Right atrium auricular region (tissue), 2 donors: ENCODE results near the gene YTHDF1. TPM values are rescaled to one million over a fixed set of nuclear protein-coding genes. Genes with fewer than 3 reads are reported as not detected.
"Not testable (repeated sequence)": the region's sequence is repeated elsewhere in the genome, so short reads cannot be mapped to it uniquely, and the experiment has no call there.

Experiments
- DNase-seq: peaks from one replicate; pipeline ENCODE4 v3.0.0-alpha.2; 2019; ENCODE audit warnings: low spot score
- H3K27ac ChIP-seq, 2 donors: fragments of 200-600 bp; sonication (generic); 1 replicate in 1 of 2; 2 replicates in 1 of 2; pipeline ENCODE4 v1.5.1; 2016 to 2019
- H3K27me3 ChIP-seq, 2 donors: fragments of 200-600 bp; sonication (generic); one replicate each; pipeline versions ENCODE4 v1.5.1 to v1.6.0; 2017 to 2019
- H3K36me3 ChIP-seq: fragments of 200-600 bp; sonication (generic); one replicate; pipeline ENCODE4 v1.5.1; 2016
- H3K4me1 ChIP-seq, 2 donors: fragments of 200-600 bp; sonication (generic); one replicate each; pipeline versions ENCODE4 v1.5.1 to v1.6.0; 2017 to 2019
- H3K4me3 ChIP-seq, 2 donors: fragments of 200-600 bp; sonication (generic); 1 replicate in 1 of 2; 2 replicates in 1 of 2; pipeline ENCODE4 v1.5.1; 2017 to 2019; ENCODE audit warnings: mild to moderate bottlenecking in 1 of 2, moderate library complexity in 1 of 2
- H3K9me3 ChIP-seq, 2 donors: fragments of 200-600 bp; sonication (generic); one replicate each; pipeline ENCODE4 v1.5.1; 2019
- total RNA-seq, 2 donors: library from RNA; depleted of rRNA; stranded (reverse); fragments of >200 nt; gene quantifications; one replicate each; pipeline ENCODE4 v1.1.0, GENCODE V29; 2016
- TF ChIP-seq, protein P1 (sequence below), 2 donors: fragments of 200-600 bp; sonication (generic); IDR thresholded peaks; one replicate each; pipeline ENCODE4 v1.5.1; 2019; ENCODE audit warnings: antibody characterized with exemption in 2 of 2

The YTHDF1 gene
- total RNA-seq, 2 donors from 2014 or later: 15.7 to 26.1 TPM

GRCh38 chr20:63160641-63161175, 55.2 kb downstream of the YTHDF1 start:
- Histone ChIP-seq H3K27me3 (no peaks in the 10 kb centered on the region), H3K27ac (no peak overlapping the region), H3K36me3 (no peaks in the 10 kb centered on the region), H3K4me3 (no peak overlapping the region), H3K4me1 (no peaks in the 10 kb centered on the region), H3K9me3 (no peaks in the 10 kb centered on the region)
- TF ChIP-seq, protein P1, sequence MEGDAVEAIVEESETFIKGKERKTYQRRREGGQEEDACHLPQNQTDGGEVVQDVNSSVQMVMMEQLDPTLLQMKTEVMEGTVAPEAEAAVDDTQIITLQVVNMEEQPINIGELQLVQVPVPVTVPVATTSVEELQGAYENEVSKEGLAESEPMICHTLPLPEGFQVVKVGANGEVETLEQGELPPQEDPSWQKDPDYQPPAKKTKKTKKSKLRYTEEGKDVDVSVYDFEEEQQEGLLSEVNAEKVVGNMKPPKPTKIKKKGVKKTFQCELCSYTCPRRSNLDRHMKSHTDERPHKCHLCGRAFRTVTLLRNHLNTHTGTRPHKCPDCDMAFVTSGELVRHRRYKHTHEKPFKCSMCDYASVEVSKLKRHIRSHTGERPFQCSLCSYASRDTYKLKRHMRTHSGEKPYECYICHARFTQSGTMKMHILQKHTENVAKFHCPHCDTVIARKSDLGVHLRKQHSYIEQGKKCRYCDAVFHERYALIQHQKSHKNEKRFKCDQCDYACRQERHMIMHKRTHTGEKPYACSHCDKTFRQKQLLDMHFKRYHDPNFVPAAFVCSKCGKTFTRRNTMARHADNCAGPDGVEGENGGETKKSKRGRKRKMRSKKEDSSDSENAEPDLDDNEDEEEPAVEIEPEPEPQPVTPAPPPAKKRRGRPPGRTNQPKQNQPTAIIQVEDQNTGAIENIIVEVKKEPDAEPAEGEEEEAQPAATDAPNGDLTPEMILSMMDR (IDR thresholded peaks at IDR 0.05): no peak
- no peak for DNase-seq

DNA sequence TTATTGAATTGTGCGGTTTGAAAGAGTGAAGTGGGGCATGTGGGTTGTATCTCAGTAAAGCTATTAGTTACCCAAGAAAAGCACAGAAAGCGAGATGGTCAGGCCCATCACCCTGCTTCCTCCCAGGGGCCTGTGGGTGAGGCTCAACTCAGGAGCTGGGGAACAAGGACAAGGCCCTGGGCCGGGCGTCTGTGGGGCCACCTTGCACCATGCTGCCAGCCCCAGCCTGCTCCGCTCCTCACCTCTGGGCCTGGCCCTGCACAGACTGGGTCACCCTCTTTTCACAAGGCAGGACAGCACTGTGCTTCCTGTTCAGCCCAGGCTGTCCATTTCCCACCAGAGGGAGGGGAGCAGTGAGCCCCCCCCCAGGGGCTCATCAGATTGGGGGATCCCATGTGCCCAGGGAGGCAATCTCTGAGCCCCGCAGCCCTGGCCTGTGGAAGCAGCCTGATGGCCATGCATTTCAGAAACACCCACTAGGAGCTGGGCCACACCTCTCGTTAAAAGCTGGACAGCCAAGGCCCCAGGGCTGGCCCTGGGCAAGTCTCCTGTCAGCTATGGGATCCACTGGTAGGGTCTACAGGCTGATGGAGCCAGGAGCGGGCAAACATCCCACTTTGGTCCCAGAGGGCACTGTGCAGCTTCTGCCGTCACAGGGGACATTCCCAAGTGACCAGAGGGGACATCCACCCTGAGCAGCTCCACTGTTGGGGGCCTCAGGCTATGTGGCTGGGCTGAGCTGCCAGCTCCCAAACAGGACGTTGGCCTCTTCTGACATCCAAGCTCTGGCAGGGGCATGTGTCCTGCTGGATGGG, 55.9 kb downstream of the YTHDF1 start:
- no peak for DNase-seq
- Histone ChIP-seq H3K4me3 (no peak overlapping the region), H3K27me3 (no peaks in the 10 kb centered on the region), H3K27ac (no peak overlapping the region), H3K4me1 (no peaks in the 10 kb centered on the region), H3K9me3 (no peaks in the 10 kb centered on the region), H3K36me3 (no peaks in the 10 kb centered on the region)
- TF ChIP-seq, protein P1 (IDR thresholded peaks at IDR 0.05): no peak

- not testable (repeated sequence) for H3K36me3 ChIP-seq, DNase-seq, H3K4me3 ChIP-seq, H3K4me1 ChIP-seq, H3K9me3 ChIP-seq, H3K27me3 ChIP-seq, H3K27ac ChIP-seq
Measured at GRCh38 chr20:63159251-63159650, 56.7 kb downstream of the YTHDF1 start.

DNA sequence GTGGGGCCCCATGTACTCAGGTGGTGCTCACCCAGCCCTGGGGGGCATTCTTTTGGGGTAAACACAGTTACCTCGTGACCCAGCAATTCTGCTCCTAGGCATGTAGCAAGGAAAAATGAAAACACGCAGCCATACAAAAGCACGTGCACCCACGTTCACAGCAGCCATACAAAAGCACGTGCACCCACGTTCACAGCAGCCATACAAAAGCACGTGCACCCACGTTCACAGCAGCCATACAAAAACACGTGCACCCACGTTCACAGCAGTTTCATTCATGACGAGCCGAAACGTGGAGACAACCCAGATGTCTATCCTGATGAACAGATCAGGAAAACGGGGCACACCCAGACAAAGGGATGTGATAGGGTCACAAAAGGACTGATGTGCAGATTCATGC, 57.1 kb downstream of the YTHDF1 start:
- no peak overlapping the region for H3K27ac ChIP-seq
- H3K4me1 ChIP-seq: no peaks in the 10 kb centered on the region
- TF ChIP-seq, protein P1 (IDR thresholded peaks at IDR 0.05): no peak
- no peaks in the 10 kb centered on the region for H3K9me3 ChIP-seq
- H3K36me3 ChIP-seq: no peaks in the 10 kb centered on the region
- H3K27me3 ChIP-seq: no peaks in the 10 kb centered on the region
- DNase-seq: no peak
- H3K4me3 ChIP-seq: no peak overlapping the region

DNA sequence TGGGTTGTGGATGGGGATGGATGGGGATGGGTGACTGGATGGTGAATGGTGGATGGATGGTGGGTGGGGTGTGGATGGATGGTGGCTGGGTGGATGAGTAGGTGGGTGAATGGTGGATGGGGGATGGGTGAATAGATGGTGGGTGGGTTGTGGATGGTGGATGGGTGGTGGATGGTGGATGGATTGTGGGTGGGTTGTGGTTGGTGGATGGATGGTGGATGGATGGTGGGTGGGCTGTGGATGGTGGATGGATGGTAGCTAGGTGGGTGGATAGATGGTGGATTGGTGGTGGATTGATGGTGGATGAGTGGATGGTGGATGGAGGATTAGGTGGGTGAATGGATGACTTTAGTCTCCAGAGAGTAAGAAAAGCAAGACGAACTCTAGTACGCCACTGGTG, 57.6 kb downstream of the YTHDF1 start:
- H3K27ac ChIP-seq: no peak overlapping the region
- no peaks in the 10 kb centered on the region for H3K27me3 ChIP-seq
- no peaks in the 10 kb centered on the region for H3K9me3 ChIP-seq
- no peak overlapping the region for H3K4me3 ChIP-seq
- H3K4me1 ChIP-seq: no peaks in the 10 kb centered on the region
- TF ChIP-seq, protein P1 (IDR thresholded peaks at IDR 0.05): no peak
- no peaks in the 10 kb centered on the region for H3K36me3 ChIP-seq
- DNase-seq: no peak

DNA sequence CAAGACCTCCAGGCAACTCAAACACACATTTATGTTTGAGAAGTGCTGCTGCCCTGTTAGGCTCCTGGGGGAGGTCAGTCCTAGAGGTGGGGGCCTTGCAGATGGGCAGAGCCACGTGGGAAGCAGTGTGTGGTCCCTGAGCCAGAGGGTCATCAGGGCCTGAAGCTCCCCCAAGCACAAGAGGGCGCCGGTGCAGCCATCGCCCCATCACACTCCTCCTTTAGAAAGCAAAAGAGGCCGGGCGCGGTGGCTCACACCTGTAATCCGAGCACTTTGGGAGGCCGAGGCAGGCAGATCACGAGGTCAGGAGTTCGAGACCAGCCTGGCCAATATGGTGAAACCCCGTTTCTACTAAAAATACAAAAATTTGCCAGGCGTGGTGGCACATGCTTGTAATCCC, 58.5 kb downstream of the YTHDF1 start:
- not testable (repeated sequence) for H3K27me3 ChIP-seq, DNase-seq, H3K4me1 ChIP-seq, H3K9me3 ChIP-seq, H3K27ac ChIP-seq, H3K4me3 ChIP-seq, H3K36me3 ChIP-seq

GRCh38 chr20:63156221-63156671, 59.7 kb downstream of the YTHDF1 start:
- no peak for DNase-seq
- Histone ChIP-seq H3K9me3 (no peaks in the 10 kb centered on the region), H3K27me3 (no peaks in the 10 kb centered on the region), H3K36me3 (no peaks in the 10 kb centered on the region), H3K27ac (no peak overlapping the region), H3K4me1 (no peaks in the 10 kb centered on the region), H3K4me3 (no peak overlapping the region)
- TF ChIP-seq, protein P1 (IDR thresholded peaks at IDR 0.05): no peak
